WTC11 (cell line): Measurements from ENCODE around the gene TDRD6.

Source experiments
- ESRRA ChIP-seq: sonication (generic); formaldehyde crosslinking; IDR thresholded peaks from 2 replicates; pipeline ENCODE4 v1.8.1; 2022; ENCODE audit warnings: mild to moderate bottlenecking, missing genetic modification reagents, borderline replicate concordance
- FOXP1 ChIP-seq: sonication (generic); formaldehyde crosslinking; IDR thresholded peaks from 2 replicates; pipeline ENCODE4 v1.8.0; 2022; ENCODE audit warnings: missing genetic modification reagents, mild to moderate bottlenecking, moderate library complexity, borderline replicate concordance
- HMGA2 ChIP-seq: fragments of 250-450 bp; sonication (Bioruptor Pico); IDR thresholded peaks from 2 replicates; pipeline ENCODE4 v1.4.0; 2021; ENCODE audit warnings: mild to moderate bottlenecking, moderate library complexity
- NR1H2 ChIP-seq: sonication (generic); formaldehyde crosslinking; IDR thresholded peaks from 2 replicates; pipeline ENCODE4 v1.9.0; 2021; ENCODE audit warnings: mild to moderate bottlenecking, moderate library complexity, missing genetic modification reagents
- NR2C2 ChIP-seq: sonication (generic); formaldehyde crosslinking; IDR thresholded peaks from 2 replicates; pipeline ENCODE4 v1.8.0; 2022; ENCODE audit warnings: mild to moderate bottlenecking, missing genetic modification reagents
- NR3C1 ChIP-seq: sonication (generic); formaldehyde crosslinking; conservative IDR thresholded peaks from 2 replicates; pipeline ENCODE4 v1.8.1; 2023; ENCODE audit warnings: low read depth, mild to moderate bottlenecking, missing genetic modification reagents
- PRRX2 ChIP-seq: fragments of 250-450 bp; sonication (Bioruptor Pico); IDR thresholded peaks from 2 replicates; pipeline ENCODE4 v1.8.0; 2021; ENCODE audit warnings: mild to moderate bottlenecking
- SP1 ChIP-seq: sonication (generic); formaldehyde crosslinking; conservative IDR thresholded peaks from 2 replicates; pipeline ENCODE4 v1.8.1; 2022; ENCODE audit warnings: missing genetic modification reagents
- TF ChIP-seq, protein P1 (sequence below): fragments of 200-600 bp; IDR thresholded peaks from 2 replicates; pipeline ENCODE4 v1.8.0; 2022; ENCODE audit warnings: antibody characterized with exemption
- TF ChIP-seq, protein P2 (sequence below): fragments of 250-450 bp; sonication (Bioruptor Pico); IDR thresholded peaks from 2 replicates; pipeline ENCODE4 v2.1.2; 2022; ENCODE audit warnings: mild to moderate bottlenecking, moderate library complexity
- TF ChIP-seq, protein P3 (sequence below): sonication (generic); formaldehyde crosslinking; IDR thresholded peaks from 2 replicates; pipeline ENCODE4 v1.8.1; 2022; ENCODE audit warnings: missing genetic modification reagents, borderline replicate concordance
- TF ChIP-seq, protein P4 (sequence below): sonication (generic); formaldehyde crosslinking; IDR thresholded peaks from 2 replicates; pipeline ENCODE4 v1.8.1; 2022; ENCODE audit warnings: mild to moderate bottlenecking, moderate library complexity, missing genetic modification reagents
- TF ChIP-seq, protein P5 (sequence below): sonication (generic); formaldehyde crosslinking; IDR thresholded peaks from 2 replicates; pipeline ENCODE4 v1.8.1; 2023; ENCODE audit warnings: mild to moderate bottlenecking, missing genetic modification reagents, moderate library complexity

DNA sequence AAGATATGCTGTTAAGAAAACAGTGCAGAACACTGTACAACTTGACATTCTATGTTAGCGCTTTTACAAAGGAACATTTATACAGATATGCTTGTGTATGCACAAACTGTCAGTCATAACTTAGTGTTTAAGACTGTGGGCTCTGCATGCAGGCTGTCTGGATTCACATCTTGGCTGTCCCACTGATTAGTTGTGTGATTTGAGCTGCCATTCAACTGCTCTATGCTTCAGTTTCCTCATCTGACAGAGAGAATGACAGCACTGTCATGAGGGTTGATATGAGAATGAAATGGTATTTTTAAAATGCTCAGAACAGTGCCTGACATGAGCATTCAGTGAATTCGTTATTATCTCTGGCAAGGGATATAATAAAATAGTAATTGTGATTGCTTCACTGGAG is 26.2 kb upstream of the TDRD6 start:
- TF ChIP-seq, protein P1, sequence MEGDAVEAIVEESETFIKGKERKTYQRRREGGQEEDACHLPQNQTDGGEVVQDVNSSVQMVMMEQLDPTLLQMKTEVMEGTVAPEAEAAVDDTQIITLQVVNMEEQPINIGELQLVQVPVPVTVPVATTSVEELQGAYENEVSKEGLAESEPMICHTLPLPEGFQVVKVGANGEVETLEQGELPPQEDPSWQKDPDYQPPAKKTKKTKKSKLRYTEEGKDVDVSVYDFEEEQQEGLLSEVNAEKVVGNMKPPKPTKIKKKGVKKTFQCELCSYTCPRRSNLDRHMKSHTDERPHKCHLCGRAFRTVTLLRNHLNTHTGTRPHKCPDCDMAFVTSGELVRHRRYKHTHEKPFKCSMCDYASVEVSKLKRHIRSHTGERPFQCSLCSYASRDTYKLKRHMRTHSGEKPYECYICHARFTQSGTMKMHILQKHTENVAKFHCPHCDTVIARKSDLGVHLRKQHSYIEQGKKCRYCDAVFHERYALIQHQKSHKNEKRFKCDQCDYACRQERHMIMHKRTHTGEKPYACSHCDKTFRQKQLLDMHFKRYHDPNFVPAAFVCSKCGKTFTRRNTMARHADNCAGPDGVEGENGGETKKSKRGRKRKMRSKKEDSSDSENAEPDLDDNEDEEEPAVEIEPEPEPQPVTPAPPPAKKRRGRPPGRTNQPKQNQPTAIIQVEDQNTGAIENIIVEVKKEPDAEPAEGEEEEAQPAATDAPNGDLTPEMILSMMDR: no peak
- TF ChIP-seq ESRRA (CRISPR knock-in tag) (no peak), SP1 (no peak), NR2C2 (CRISPR knock-in tag) (no peak), NR1H2 (CRISPR knock-in tag) (no peak), PRRX2 (CRISPR knock-in tag) (no peak), HMGA2 (CRISPR knock-in tag) (no peak), FOXP1 (no peak), NR3C1 (CRISPR knock-in tag) (no peak)
- TF ChIP-seq, protein P2, sequence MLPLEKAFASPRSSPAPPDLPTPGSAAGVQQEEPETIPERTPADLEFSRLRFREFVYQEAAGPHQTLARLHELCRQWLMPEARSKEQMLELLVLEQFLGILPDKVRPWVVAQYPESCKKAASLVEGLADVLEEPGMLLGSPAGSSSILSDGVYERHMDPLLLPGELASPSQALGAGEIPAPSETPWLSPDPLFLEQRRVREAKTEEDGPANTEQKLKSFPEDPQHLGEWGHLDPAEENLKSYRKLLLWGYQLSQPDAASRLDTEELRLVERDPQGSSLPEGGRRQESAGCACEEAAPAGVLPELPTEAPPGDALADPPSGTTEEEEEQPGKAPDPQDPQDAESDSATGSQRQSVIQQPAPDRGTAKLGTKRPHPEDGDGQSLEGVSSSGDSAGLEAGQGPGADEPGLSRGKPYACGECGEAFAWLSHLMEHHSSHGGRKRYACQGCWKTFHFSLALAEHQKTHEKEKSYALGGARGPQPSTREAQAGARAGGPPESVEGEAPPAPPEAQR: no peak
- TF ChIP-seq, protein P3, sequence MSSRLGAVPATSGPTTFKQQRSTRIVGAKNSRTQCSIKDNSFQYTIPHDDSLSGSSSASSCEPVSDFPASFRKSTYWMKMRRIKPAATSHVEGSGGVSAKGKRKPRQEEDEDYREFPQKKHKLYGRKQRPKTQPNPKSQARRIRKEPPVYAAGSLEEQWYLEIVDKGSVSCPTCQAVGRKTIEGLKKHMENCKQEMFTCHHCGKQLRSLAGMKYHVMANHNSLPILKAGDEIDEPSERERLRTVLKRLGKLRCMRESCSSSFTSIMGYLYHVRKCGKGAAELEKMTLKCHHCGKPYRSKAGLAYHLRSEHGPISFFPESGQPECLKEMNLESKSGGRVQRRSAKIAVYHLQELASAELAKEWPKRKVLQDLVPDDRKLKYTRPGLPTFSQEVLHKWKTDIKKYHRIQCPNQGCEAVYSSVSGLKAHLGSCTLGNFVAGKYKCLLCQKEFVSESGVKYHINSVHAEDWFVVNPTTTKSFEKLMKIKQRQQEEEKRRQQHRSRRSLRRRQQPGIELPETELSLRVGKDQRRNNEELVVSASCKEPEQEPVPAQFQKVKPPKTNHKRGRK: no peak
- TF ChIP-seq, protein P4, sequence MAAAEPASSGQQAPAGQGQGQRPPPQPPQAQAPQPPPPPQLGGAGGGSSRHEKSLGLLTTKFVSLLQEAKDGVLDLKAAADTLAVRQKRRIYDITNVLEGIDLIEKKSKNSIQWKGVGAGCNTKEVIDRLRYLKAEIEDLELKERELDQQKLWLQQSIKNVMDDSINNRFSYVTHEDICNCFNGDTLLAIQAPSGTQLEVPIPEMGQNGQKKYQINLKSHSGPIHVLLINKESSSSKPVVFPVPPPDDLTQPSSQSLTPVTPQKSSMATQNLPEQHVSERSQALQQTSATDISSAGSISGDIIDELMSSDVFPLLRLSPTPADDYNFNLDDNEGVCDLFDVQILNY: no peak
- TF ChIP-seq, protein P5, sequence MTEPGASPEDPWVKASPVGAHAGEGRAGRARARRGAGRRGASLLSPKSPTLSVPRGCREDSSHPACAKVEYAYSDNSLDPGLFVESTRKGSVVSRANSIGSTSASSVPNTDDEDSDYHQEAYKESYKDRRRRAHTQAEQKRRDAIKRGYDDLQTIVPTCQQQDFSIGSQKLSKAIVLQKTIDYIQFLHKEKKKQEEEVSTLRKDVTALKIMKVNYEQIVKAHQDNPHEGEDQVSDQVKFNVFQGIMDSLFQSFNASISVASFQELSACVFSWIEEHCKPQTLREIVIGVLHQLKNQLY (CRISPR knock-in tag): no peak
